GM12874 (cell line): Measurements from ENCODE around the gene SMIM7.

Source experiments
- TF ChIP-seq, protein P1 (sequence below): IDR thresholded peaks from 2 replicates; pipeline ENCODE4 v1.5.1; 2011; ENCODE audit warnings: low read depth, mild to moderate bottlenecking, control low read depth, low read length, moderate library complexity; ENCODE audit not compliant: insufficient read depth

SMIM7 gene

DNA sequence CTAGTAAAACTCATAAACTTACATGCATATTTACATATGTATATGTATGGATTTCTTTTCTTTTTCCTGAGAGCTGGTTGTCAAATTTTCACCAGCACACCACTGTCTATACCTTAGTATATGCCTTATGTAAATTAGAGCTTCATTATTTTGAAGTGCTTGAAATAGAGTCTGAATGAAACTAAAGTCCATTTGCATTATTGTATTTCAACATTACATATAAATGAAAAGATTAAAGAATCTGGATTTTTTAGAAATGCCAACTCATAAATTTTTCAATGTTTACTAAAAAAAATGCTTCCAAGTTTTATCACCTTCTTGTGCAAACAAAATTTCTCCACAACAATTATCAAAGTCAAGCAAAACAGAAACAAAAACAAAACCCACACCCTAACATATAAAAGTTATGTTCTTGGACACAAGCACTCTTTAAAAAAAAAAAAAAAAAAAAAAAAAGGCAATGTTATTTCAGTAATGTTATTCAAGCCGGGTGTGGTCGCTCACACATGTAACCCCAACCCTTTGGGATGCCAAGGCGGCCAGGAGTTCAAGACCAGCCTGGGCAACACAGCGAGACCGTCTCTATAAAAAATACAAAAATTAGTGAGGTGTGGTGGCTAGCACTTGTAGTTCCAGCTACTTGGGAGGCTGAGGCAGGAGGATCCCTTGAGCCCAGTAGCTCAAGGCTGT lies 50.3 kb downstream of the SMIM7 start:
- TF ChIP-seq, protein P1, sequence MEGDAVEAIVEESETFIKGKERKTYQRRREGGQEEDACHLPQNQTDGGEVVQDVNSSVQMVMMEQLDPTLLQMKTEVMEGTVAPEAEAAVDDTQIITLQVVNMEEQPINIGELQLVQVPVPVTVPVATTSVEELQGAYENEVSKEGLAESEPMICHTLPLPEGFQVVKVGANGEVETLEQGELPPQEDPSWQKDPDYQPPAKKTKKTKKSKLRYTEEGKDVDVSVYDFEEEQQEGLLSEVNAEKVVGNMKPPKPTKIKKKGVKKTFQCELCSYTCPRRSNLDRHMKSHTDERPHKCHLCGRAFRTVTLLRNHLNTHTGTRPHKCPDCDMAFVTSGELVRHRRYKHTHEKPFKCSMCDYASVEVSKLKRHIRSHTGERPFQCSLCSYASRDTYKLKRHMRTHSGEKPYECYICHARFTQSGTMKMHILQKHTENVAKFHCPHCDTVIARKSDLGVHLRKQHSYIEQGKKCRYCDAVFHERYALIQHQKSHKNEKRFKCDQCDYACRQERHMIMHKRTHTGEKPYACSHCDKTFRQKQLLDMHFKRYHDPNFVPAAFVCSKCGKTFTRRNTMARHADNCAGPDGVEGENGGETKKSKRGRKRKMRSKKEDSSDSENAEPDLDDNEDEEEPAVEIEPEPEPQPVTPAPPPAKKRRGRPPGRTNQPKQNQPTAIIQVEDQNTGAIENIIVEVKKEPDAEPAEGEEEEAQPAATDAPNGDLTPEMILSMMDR: no peak

DNA sequence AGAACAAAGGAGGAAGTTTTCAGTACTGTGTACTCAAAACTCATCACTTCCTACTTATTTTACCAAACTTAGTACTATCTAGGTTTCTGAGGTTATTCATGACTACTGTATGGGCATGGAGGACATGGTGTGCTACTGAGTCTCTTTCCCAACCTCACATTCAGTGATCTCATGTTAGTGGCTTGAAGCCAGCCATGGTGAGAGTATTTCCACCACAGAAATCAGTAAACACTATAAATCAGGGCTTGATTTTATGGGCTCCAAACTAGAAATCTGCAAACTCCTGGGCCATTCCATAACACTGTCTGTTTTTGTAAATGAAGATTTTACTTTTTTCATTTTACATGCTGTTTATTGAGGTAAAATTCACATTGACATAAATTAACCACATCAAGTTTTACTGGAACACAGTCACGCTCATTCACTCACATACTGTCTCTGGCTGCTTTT lies 51.6 kb downstream of the SMIM7 start:
- TF ChIP-seq, protein P1: no peak

DNA sequence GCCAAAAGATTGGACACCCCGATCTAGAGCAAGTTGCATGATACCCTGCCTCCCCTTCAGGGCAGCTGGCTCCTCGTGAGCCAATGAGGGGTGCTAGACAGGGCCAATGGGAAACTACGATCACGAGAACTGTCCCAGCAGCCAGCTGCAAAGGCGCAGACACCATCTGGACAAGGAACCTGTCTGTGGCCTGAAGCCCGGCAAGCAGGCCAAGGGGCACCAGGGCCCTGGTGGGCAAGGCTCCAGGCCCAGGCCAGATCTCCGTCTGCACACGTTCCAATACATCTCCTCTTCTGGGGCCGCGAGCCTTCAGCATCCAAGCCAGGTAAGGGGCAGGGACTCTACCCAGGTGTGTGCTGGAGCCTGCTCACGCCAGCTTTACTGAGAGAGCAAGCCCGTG lies 52.1 kb downstream of the SMIM7 start:
- TF ChIP-seq, protein P1: no peak

DNA sequence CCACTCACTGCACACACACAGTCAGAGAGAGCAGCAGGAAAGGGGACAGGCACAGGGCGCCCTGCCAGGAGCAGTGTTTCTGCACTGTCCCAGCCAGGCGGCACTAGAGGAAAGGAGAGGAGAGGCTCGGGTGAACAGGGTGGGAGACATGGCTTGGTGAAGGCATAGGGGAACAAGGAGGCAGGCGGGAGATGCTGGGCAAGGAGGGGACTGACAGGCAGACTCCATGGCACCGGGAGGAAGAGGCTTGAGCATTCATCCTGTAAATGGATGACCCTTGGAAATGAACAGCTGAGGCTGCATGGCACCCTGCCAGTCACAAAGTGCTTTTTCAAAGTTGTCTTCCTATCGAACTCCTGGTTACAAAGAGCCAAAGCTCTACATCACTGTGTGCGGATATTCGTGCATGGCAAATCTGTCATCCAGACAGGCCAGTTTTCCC lies 54.4 kb downstream of the SMIM7 start:
- TF ChIP-seq, protein P1: no peak

DNA sequence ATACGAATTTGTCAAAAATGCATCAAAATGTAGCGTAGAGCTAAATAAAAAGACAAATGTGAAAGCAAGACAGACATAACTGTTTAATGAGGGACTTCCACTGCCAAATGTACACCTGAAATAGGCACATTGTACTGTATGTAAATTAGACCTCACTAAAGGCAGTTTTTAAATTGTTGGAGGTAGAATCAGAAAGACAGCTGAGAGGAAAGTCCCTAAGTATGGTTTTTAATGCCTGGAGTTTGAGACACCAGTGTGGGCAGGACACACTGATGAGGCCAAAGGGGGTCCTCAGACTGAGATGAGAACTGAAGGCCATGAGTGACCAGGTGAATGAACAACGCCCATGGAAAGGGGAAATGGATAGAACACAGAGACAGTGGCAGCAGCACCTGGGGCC lies 54.8 kb downstream of the SMIM7 start:
- TF ChIP-seq, protein P1: no peak

DNA sequence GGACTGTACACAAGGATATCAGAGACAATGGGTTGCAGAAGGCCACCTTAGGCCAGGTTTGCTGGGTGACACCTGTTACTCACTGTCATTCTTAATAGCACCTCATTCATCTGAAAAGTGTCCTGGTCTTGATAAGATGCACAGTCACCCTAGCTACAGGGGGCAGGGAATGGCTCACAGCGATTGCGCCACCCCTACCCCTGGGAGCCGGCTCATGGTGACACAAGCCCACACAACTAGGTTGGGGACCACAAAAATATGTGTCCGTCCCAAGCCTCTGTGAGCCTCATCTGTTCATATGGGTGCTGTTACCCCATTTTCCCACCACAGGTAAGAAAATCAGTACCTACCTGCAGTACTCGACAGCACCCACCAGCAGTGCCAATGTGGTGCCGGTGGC lies 55.3 kb downstream of the SMIM7 start:
- TF ChIP-seq, protein P1: no peak

DNA sequence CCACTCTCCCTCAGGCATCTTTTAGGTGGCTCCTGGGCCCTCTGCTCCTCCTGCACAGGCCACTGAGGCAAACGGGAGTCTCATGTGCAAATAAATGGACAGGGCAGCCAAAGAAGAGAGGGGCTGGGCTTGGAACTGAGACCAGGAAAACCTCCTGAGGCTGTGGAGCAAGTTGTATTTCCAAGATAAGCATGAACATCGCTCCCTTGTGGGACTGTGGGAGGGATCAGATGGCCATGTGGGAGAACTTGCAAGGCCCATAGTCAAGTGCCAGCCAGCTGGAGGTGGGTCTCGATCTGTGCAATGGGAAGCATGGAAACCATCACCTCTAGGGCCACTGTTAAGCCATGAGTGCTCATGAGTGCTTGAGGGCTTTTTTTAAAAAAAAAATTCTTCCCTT lies 56.9 kb downstream of the SMIM7 start:
- TF ChIP-seq, protein P1: no peak
